Lung (tissue), 12 donors: Measurements from ENCODE around the gene CAMK2B. TPM values are rescaled to one million over a fixed set of nuclear protein-coding genes. Genes with fewer than 3 reads are reported as not detected.

Experiments used
- ATAC-seq: fragments of 200-7000 bp; cut with Tn5 transposase; one replicate; pipeline ENCODE4 v1.9.1; 2020; ENCODE audit warnings: moderate number of reproducible peaks; ENCODE audit not compliant: insufficient read depth, low FRiP score
- DNase-seq, 3 donors: peaks; one replicate each; pipeline ENCODE4 v3.0.0-alpha.2; 2013 to 2017
- H3K27ac ChIP-seq, 2 donors: one replicate each; pipeline ENCODE4 v1.5.1; 2013; ENCODE audit warnings: mild to moderate bottlenecking in 2 of 2, moderate library complexity in 2 of 2, control low read depth in 1 of 2, inconsistent platforms in 1 of 2, low read depth in 1 of 2, low read length in 1 of 2
- H3K27me3 ChIP-seq, 3 donors: one replicate each; pipeline ENCODE4 v1.5.1; 2013; ENCODE audit warnings: low read length in 2 of 3; ENCODE audit not compliant: control insufficient read depth in 3 of 3, insufficient read depth in 3 of 3
- H3K36me3 ChIP-seq, 4 donors: one replicate each; pipeline ENCODE4 v1.5.1; 2013; ENCODE audit warnings: low read length in 4 of 4, mild to moderate bottlenecking in 1 of 4, moderate library complexity in 1 of 4; ENCODE audit not compliant: control insufficient read depth in 4 of 4, insufficient read depth in 4 of 4
- H3K4me1 ChIP-seq, 5 donors: one replicate each; pipeline ENCODE4 v1.5.1; 2013; ENCODE audit warnings: low read length in 5 of 5, mild to moderate bottlenecking in 2 of 5, moderate library complexity in 1 of 5; ENCODE audit not compliant: control insufficient read depth in 5 of 5, insufficient read depth in 5 of 5
- H3K4me3 ChIP-seq: one replicate; pipeline ENCODE4 v1.5.1; 2013; ENCODE audit warnings: mild to moderate bottlenecking, control low read depth, moderate library complexity
- H3K9ac ChIP-seq, 2 donors: one replicate each; pipeline ENCODE4 v1.5.1; 2013; ENCODE audit warnings: low read length in 2 of 2, control low read depth in 1 of 2; ENCODE audit not compliant: insufficient read depth in 1 of 2
- H3K9me3 ChIP-seq, 4 donors: one replicate each; pipeline ENCODE4 v1.5.1; 2013; ENCODE audit warnings: low read length in 3 of 4, mild to moderate bottlenecking in 1 of 4, moderate library complexity in 1 of 4; ENCODE audit not compliant: control insufficient read depth in 4 of 4, insufficient read depth in 3 of 4
- CTCF ChIP-seq: IDR thresholded peaks from 2 replicates; pipeline ENCODE4 v1.5.1; 2012; ENCODE audit warnings: mild to moderate bottlenecking; ENCODE audit errors: control extremely low read depth, extremely low read depth
- WGBS, 2 donors: extraction: QIAGEN DNeasy Blood & Tissue Kit; methylation state at CpG; one replicate each; pipeline ENCODE4 v1.1.7; 2013; 5-methylcytosine and 5-hydroxymethylcytosine counted together
- polyA plus RNA-seq, 2 donors: library from polyadenylated mRNA; stranded (reverse); fragments of 200-250 nt; gene quantifications; one replicate each; pipeline ENCODE4 v1.2.1, GENCODE V29; 2013
- total RNA-seq, 2 donors: library from RNA; depleted of rRNA in 1 of 2; stranded (reverse); fragments of >200 nt in 1 of 2; gene quantifications; one replicate each; pipeline ENCODE4 v1.2.1, GENCODE V29; 2014 to 2021
- donor health status: control.
- donor health status: control.
- donor health status: Bipolar disorder and iron deficiency.
- donor health status: healthy.
- donor health status: DM: yes; HTN: yes; CAD: no.

CAMK2B gene
- total and polyA plus RNA-seq, 4 donors, result 0.12 to 0.80 (median 0.33) TPM

- Histone ChIP-seq H3K36me3 (no peaks in the 10 kb centered on the region), H3K27me3 (no peaks in the 10 kb centered on the region), H3K4me1 (peaks cover 0 to 1% (median 0%) of the 10 kb centered on the region in 5 donors), H3K9me3 (peaks cover 0 to 4% (median 0%) of the 10 kb centered on the region in 4 donors), H3K4me3 (no peak overlapping the region), H3K9ac (no peak overlapping the region), H3K27ac (no peak overlapping the region)
- no peak for TF ChIP-seq CTCF
- 88 to 90% methylated on average over 2 of the region's 2 CpGs for WGBS, 2 donors
- DNase-seq (no peak), ATAC-seq (no peak)
Observed at GRCh38 chr7:44346063-44346462, 20.7 kb upstream of the CAMK2B start.

DNA sequence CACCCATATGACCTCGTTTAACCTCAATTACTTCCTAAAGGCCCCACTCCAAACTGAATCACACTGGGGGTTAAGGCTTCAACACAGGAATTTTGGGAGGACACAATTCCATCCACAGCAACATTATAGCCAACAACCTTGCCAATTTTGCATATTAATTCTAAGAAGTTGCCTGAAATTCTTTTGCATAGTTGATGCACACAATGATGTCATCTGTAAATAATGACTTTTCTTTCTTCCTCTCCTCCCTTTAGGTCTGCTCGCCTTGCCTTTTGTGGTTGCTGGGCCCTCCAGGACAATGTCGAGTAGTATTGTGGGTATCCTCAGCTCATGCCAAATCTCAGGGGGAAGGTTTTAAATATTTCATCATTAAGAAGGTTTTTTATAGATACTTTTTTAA, 16.0 kb upstream of the CAMK2B start:
- Histone ChIP-seq H3K36me3 (no peaks in the 10 kb centered on the region), H3K9ac (no peak overlapping the region), H3K4me3 (no peak overlapping the region), H3K27ac (no peak overlapping the region), H3K27me3 (no peaks in the 10 kb centered on the region), H3K9me3 (peaks cover 0 to 9% (median 0%) of the 10 kb centered on the region in 4 donors), H3K4me1 (no peaks in the 10 kb centered on the region)
- ATAC-seq (no peak), DNase-seq (no peak)
- TF ChIP-seq CTCF, result no peak
- WGBS, 2 donors, result 87 to 90% methylated on average over 3 of the region's 3 CpGs

DNA sequence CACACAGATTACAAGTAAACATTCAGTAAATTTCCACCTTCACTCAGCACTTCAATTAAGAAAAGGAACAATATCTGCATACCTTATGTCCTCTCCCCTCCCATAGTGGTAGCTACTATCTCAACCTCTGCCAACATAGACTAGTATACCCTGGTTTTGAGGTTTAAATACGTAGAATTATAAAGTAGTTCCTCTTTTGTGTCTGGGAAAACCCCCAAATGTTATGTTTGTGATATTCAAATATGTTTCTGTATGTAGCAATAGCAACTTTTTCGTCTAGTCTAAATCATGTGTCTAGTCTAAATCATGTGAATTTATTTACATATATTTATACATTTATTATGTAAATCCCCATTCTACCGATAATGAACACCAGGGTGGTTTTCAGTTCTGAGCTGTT, 13.2 kb upstream of the CAMK2B start:
- no peak overlapping the region for H3K9ac ChIP-seq
- TF ChIP-seq CTCF, result no peak
- H3K27ac ChIP-seq, result no peak overlapping the region
- no peak for ATAC-seq
- no peaks in the 10 kb centered on the region for H3K36me3 ChIP-seq
- H3K9me3 ChIP-seq, result peaks cover 0 to 10% (median 0%) of the 10 kb centered on the region in 4 donors
- no peak for DNase-seq
- H3K4me1 ChIP-seq, result peaks cover 0 to 5% (median 0%) of the 10 kb centered on the region in 5 donors
- WGBS, 2 donors, result 54 to 67% methylated on average over 3 of the region's 3 CpGs
- no peak overlapping the region for H3K4me3 ChIP-seq
- H3K27me3 ChIP-seq, result no peaks in the 10 kb centered on the region

GRCh38 chr7:44336491-44336890, 11.1 kb upstream of the CAMK2B start:
- TF ChIP-seq CTCF, result no peak
- H3K9me3 ChIP-seq, result peaks cover 0 to 5% (median 0%) of the 10 kb centered on the region in 4 donors
- no peak overlapping the region for H3K4me3 ChIP-seq
- H3K9ac ChIP-seq, result no peak overlapping the region
- no peaks in the 10 kb centered on the region for H3K36me3 ChIP-seq
- WGBS, 2 donors, result 90 to 95% methylated on average over 11 of the region's 11 CpGs
- no peaks in the 10 kb centered on the region for H3K27me3 ChIP-seq
- peaks cover 0 to 6% (median 0%) of the 10 kb centered on the region in 5 donors for H3K4me1 ChIP-seq
- no peak overlapping the region for H3K27ac ChIP-seq
- ATAC-seq (no peak), DNase-seq (no peak)
